IMR-90 (cell line): ENCODE measurements around the gene KCNC2. TPM values are rescaled to one million over a fixed set of nuclear protein-coding genes. Genes with fewer than 3 reads are reported as not detected.

Experiments used
- ATAC-seq: fragments of 200-7000 bp; cut with Tn5 transposase; 2 replicates; pipeline ENCODE4 v1.9.1; 2020; ENCODE audit warnings: low read depth, mild to moderate bottlenecking, moderate library complexity
- BruUV-seq: library from RNA; stranded (reverse); fragments of 400-500 nt; replicated peaks from 2 replicates; lab custom pipeline; 2021; lab: Mats Ljungman, UMichigan
- CTCF ChIA-PET: fragments of 300-600 bp; formaldehyde crosslinking; extraction: SDS; loops from one replicate; lab custom pipeline; 2021; ENCODE audit warnings: antibody characterized with exemption; lab: Yijun Ruan, JAX
- POLR2A ChIA-PET: fragments of 300-600 bp; sonication (Branson Sonifier 250); formaldehyde crosslinking; loops from one replicate; lab custom pipeline; 2022; ENCODE audit warnings: antibody characterized with exemption; ENCODE audit not compliant: unreplicated experiment; lab: Charles Lee
- DNase-seq: peaks from one replicate; pipeline ENCODE4 v3.0.0; 2013
- H2AFZ ChIP-seq: replicated peaks from 2 replicates; pipeline ENCODE3; 2013; ENCODE audit warnings: low read length, mild to moderate bottlenecking; ENCODE audit not compliant: poor library complexity
- H2AK5ac ChIP-seq: 2 replicates; pipeline ENCODE4 v1.6.1; 2013; ENCODE audit warnings: low read depth, low read length, inconsistent platforms
- H2AK9ac ChIP-seq: replicated peaks from 2 replicates; pipeline ENCODE3; 2013; ENCODE audit warnings: mild to moderate bottlenecking, low read depth, low read length, moderate library complexity; ENCODE audit not compliant: poor library complexity
- H2BK120ac ChIP-seq: 2 replicates; pipeline ENCODE4 v1.6.1; 2013; ENCODE audit warnings: low read depth, low read length, inconsistent platforms
- H2BK15ac ChIP-seq: 3 replicates; pipeline ENCODE4 v1.6.1; 2013; ENCODE audit warnings: low read depth, low read length, inconsistent platforms
- H2BK20ac ChIP-seq: 2 replicates; pipeline ENCODE4 v1.6.1; 2013; ENCODE audit warnings: low read depth, mild to moderate bottlenecking, inconsistent platforms, low read length, moderate library complexity
- H2BK5ac ChIP-seq: 2 replicates; pipeline ENCODE4 v1.6.1; 2013; ENCODE audit warnings: mild to moderate bottlenecking, low read depth, low read length, inconsistent platforms; ENCODE audit not compliant: poor library complexity, severe bottlenecking
- H3K14ac ChIP-seq: replicated peaks from 2 replicates; pipeline ENCODE4 v1.6.1; 2013; ENCODE audit warnings: low read depth, low read length, inconsistent platforms
- H3K18ac ChIP-seq: 2 replicates; pipeline ENCODE4 v1.6.1; 2013; ENCODE audit warnings: low read depth, low read length, control low read depth
- H3K23ac ChIP-seq: 2 replicates; pipeline ENCODE4 v1.6.1; 2013; ENCODE audit warnings: low read depth, low read length, inconsistent platforms
- H3K27ac ChIP-seq: 2 replicates; pipeline ENCODE4 v1.5.1; 2013; ENCODE audit warnings: mild to moderate bottlenecking, control low read depth, low read length; ENCODE audit not compliant: insufficient read depth
- H3K27me3 ChIP-seq: 2 replicates; pipeline ENCODE4 v1.6.1; 2013; ENCODE audit warnings: low read length; ENCODE audit not compliant: control insufficient read depth, insufficient read depth
- H3K36me3 ChIP-seq: 2 replicates; pipeline ENCODE4 v1.6.1; 2013; ENCODE audit warnings: low read length, mixed read lengths; ENCODE audit not compliant: control insufficient read depth, insufficient read depth
- H3K4ac ChIP-seq: 2 replicates; pipeline ENCODE4 v1.6.1; 2013; ENCODE audit warnings: low read depth, low read length, inconsistent platforms
- H3K4me1 ChIP-seq: 2 replicates; pipeline ENCODE4 v1.6.1; 2013; ENCODE audit warnings: low read length, mixed read lengths; ENCODE audit not compliant: control insufficient read depth, insufficient read depth
- H3K4me2 ChIP-seq: 2 replicates; pipeline ENCODE4 v1.6.1; 2013; ENCODE audit warnings: low read depth, mild to moderate bottlenecking, control low read depth, low read length, moderate library complexity
- H3K4me3 ChIP-seq: 2 replicates; pipeline ENCODE4 v1.5.1; 2013; ENCODE audit warnings: low read depth, mild to moderate bottlenecking, control low read depth, low read length, moderate library complexity; ENCODE audit not compliant: insufficient read depth
- H3K56ac ChIP-seq: 2 replicates; pipeline ENCODE4 v1.6.1; 2013; ENCODE audit warnings: low read length, inconsistent platforms; ENCODE audit not compliant: insufficient read depth; ENCODE audit errors: extremely low read depth
- H3K79me1 ChIP-seq, 2 experiments: 2 replicates each; pipeline ENCODE4 v1.6.1; 2013; ENCODE audit warnings: low read length in 2 of 2, inconsistent platforms in 1 of 2, low read depth in 1 of 2
- H3K9ac ChIP-seq: 2 replicates; pipeline ENCODE4 v1.6.1; 2013; ENCODE audit warnings: low read depth, low read length, control low read depth
- H3K9me1 ChIP-seq: 2 replicates; pipeline ENCODE4 v1.6.1; 2013; ENCODE audit warnings: low read length, inconsistent platforms; ENCODE audit not compliant: insufficient read depth
- H3K9me3 ChIP-seq: 2 replicates; pipeline ENCODE4 v1.6.1; 2013; ENCODE audit warnings: low read length; ENCODE audit not compliant: control insufficient read depth, insufficient read depth
- H4K20me1 ChIP-seq: 2 replicates; pipeline ENCODE4 v1.6.1; 2013; ENCODE audit warnings: low read length, inconsistent platforms; ENCODE audit not compliant: insufficient read depth
- H4K5ac ChIP-seq: 2 replicates; pipeline ENCODE4 v1.6.1; 2013; ENCODE audit warnings: mild to moderate bottlenecking, low read depth, low read length, control low read depth
- H4K8ac ChIP-seq, 2 experiments: 2 replicates each; pipeline ENCODE4 v1.6.1; 2013; ENCODE audit warnings: low read depth in 2 of 2, low read length in 2 of 2, control low read depth in 1 of 2, inconsistent platforms in 1 of 2
- H4K91ac ChIP-seq: 2 replicates; pipeline ENCODE4 v1.6.1; 2013; ENCODE audit warnings: low read depth, low read length, inconsistent platforms; ENCODE audit not compliant: insufficient read depth
- CEBPB ChIP-seq: IDR thresholded peaks from 2 replicates; pipeline ENCODE4 v1.6.1; 2012; ENCODE audit warnings: low read depth, low read length, improper control_type of control experiment
- MAFK ChIP-seq: IDR thresholded peaks from 2 replicates; pipeline ENCODE4 v1.6.1; 2012; ENCODE audit warnings: low read depth, low read length, improper control_type of control experiment
- NFE2L2 ChIP-seq: fragments of 150-350 bp; IDR thresholded peaks from 2 replicates; pipeline ENCODE4 v1.6.1; 2016; ENCODE audit warnings: low read depth, mild to moderate bottlenecking, low read length
- POLR2A ChIP-seq: IDR thresholded peaks from 2 replicates; pipeline ENCODE4 v1.6.1; 2012; ENCODE audit warnings: mild to moderate bottlenecking, low read depth, low read length
- RFX5 ChIP-seq: IDR thresholded peaks from 2 replicates; pipeline ENCODE4 v1.8.0; 2012; ENCODE audit warnings: low read depth, mild to moderate bottlenecking, low read length, moderate library complexity
- SMC3 ChIP-seq: fragments of 150-350 bp; IDR thresholded peaks from 2 replicates; pipeline ENCODE4 v1.6.1; 2016; ENCODE audit warnings: low read depth, mild to moderate bottlenecking, antibody characterized with exemption, low read length, moderate library complexity
- WGBS, 2 experiments: methylation state at CpG; one replicate each; pipeline versions ENCODE4 v1.1.5 to v1.1.7; 2013; ENCODE audit warnings: missing lambda C conversion rate in 2 of 2; ENCODE audit not compliant: insufficient read length in 1 of 2; ENCODE audit errors: extremely low coverage in 2 of 2; 5-methylcytosine and 5-hydroxymethylcytosine counted together
- dilution Hi-C: fragments of 300-500 bp; cut with HindIII; formaldehyde crosslinking; loops from one replicate; pipeline ENCODE4 v1.14.3; 2018; ENCODE audit warnings: low sequenced_read_pairs; ENCODE audit not compliant: unreplicated experiment
- in situ Hi-C: fragments of 300-500 bp; cut with MboI; formaldehyde crosslinking; loops from 3 replicates; pipeline ENCODE4 v1.14.3; 2019; ENCODE audit warnings: low sequenced_read_pairs, inconsistent platforms, mixed read lengths
- intact Hi-C: fragments of 100-400 bp; cut with micrococcal nuclease; formaldehyde crosslinking; loops from 2 replicates; pipeline ENCODE4 v1.10.0; 2022
- polyA plus RNA-seq, 3 experiments: library from polyadenylated mRNA; depleted of rRNA; stranded (reverse); fragments of >200 nt; gene quantifications; 2 replicates each; pipeline ENCODE4 v1.2.3, GENCODE V29; 2012; ENCODE audit warnings: low replicate concordance in 1 of 3
- total RNA-seq: library from RNA; depleted of rRNA; stranded (reverse); fragments of >200 nt; gene quantifications from 2 replicates; pipeline ENCODE4 v1.2.3, GENCODE V29; 2012
- TF ChIP-seq, protein P1 (sequence below): fragments of 150-350 bp; IDR thresholded peaks from 2 replicates; pipeline ENCODE4 v1.6.1; 2016; ENCODE audit warnings: low read depth, mild to moderate bottlenecking, low read length, moderate library complexity, borderline replicate concordance

KCNC2 gene
- total and polyA plus RNA-seq, 2 of the 4 experiments (the other 2 are of a cell fraction) = not detected

DNA sequence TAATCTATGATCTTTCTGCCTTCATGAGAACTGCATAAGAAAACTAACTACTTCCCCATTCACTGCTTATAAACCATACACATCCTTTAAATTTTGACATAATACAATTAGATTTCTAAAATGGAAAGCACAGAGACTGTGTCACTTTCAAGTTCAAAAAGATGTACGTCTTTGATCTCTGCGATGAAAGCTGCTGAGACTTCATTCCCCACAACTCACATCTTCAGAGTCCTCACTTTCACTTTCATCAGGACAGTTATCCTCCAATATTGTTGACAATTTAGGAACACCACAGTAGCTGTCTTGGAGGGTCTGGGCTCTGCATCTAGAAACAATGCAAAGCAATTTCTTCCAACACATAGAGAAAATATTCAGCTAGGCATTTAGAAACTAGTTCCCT, 47.9 kb upstream of the KCNC2 start:
- Histone ChIP-seq H3K36me3 (no peaks in the 10 kb centered on the region), H3K9ac (no peak overlapping the region), H2AFZ (no peak overlapping the region), H3K14ac (no peak overlapping the region), H4K8ac (no peak overlapping the region), H2AK9ac (no peak overlapping the region), H3K9me3 (no peaks in the 10 kb centered on the region), H4K20me1 (no peaks in the 10 kb centered on the region), H3K27ac (no peak overlapping the region), H3K18ac (no peak overlapping the region), H2BK5ac (no peak overlapping the region), H3K4me1 (no peaks in the 10 kb centered on the region), H4K91ac (no peak overlapping the region), H3K4ac (no peak overlapping the region), H2AK5ac (no peak overlapping the region), H2BK120ac (no peak overlapping the region), H3K27me3 (no peaks in the 10 kb centered on the region), H4K5ac (no peak overlapping the region), H3K9me1 (no peaks in the 10 kb centered on the region), H3K23ac (no peak overlapping the region), H2BK20ac (no peak overlapping the region), H3K79me1 (no peaks in the 10 kb centered on the region), H2BK15ac (no peak overlapping the region), H3K4me2 (peak overlapping the region; percentile 72), H3K56ac (no peak overlapping the region), H3K4me3 (peak overlapping the region; percentile 18; the same call in 1 of the 2 replicates)
- peak; percentile 0 for DNase-seq
- TF ChIP-seq, protein P1, sequence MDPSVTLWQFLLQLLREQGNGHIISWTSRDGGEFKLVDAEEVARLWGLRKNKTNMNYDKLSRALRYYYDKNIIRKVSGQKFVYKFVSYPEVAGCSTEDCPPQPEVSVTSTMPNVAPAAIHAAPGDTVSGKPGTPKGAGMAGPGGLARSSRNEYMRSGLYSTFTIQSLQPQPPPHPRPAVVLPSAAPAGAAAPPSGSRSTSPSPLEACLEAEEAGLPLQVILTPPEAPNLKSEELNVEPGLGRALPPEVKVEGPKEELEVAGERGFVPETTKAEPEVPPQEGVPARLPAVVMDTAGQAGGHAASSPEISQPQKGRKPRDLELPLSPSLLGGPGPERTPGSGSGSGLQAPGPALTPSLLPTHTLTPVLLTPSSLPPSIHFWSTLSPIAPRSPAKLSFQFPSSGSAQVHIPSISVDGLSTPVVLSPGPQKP = no peak
- TF ChIP-seq CEBPB (no peak), MAFK (no peak), RFX5 (no peak), SMC3 (no peak), POLR2A (no peak), NFE2L2 (no peak)
- POLR2A ChIA-PET = no interaction called here
- dilution Hi-C loops = no loop called here
- intact Hi-C loops = no loop called here
- CTCF ChIA-PET = no interaction called here
- in situ Hi-C loops = no loop called here
- no TSS peak for BruUV-seq
- ATAC-seq = peak; percentile 46
- whole genome bisulfite sequencing, 2 experiments = 14% methylated on average over 1 of the region's 2 CpGs; no CpG with 5 or more reads in 1 of the 2 experiments
